Transverse colon (tissue), 4 donors: Measurements from ENCODE around the gene PIGU. TPM values are rescaled to one million over a fixed set of nuclear protein-coding genes. Genes with fewer than 3 reads are reported as not detected.

Experiments used
- DNase-seq: peaks from one replicate; pipeline ENCODE4 v3.0.0-alpha.2; 2019
- H3K27ac ChIP-seq, 4 donors: fragments of 200-600 bp; sonication (generic); 2 replicates each; pipeline ENCODE4 v1.5.1; 2016 to 2018; ENCODE audit warnings: inconsistent platforms in 4 of 4
- H3K27me3 ChIP-seq: fragments of 200-600 bp; sonication (generic); 2 replicates; pipeline ENCODE4 v1.5.1; 2017; ENCODE audit warnings: inconsistent platforms
- H3K36me3 ChIP-seq, 4 donors: fragments of 200-600 bp; sonication (generic); 2 replicates each; pipeline ENCODE4 v1.5.1; 2017 to 2019; ENCODE audit warnings: inconsistent platforms in 4 of 4
- H3K4me1 ChIP-seq, 4 donors: fragments of 200-600 bp; sonication (generic); 2 replicates each; pipeline ENCODE4 v1.5.1; 2017 to 2020; ENCODE audit warnings: inconsistent platforms in 4 of 4
- H3K4me3 ChIP-seq, 4 donors: fragments of 200-600 bp; sonication (generic); 1 replicate in 1 of 4; 2 replicates in 3 of 4; pipeline versions ENCODE4 v1.5.1 to v1.6.1; 2017 to 2019; ENCODE audit warnings: inconsistent platforms in 4 of 4
- H3K9me3 ChIP-seq, 2 donors: fragments of 200-600 bp; sonication (generic); 2 replicates each; pipeline ENCODE4 v1.5.1; 2017 to 2019; ENCODE audit warnings: inconsistent platforms in 2 of 2
- CTCF ChIP-seq, 5 experiments: fragments of 200-600 bp in 3 of 5; fragments of 450-650 bp in 2 of 5; sonication (generic) in 3 of 5; IDR thresholded peaks; 1 replicate in 2 of 5; 2 replicates in 3 of 5; pipeline ENCODE4 v1.5.1; 2016 to 2017; ENCODE audit warnings: antibody characterized with exemption in 5 of 5, inconsistent platforms in 3 of 5, mild to moderate bottlenecking in 2 of 5, moderate library complexity in 1 of 5
- EP300 ChIP-seq: sonication (generic); formaldehyde crosslinking; IDR thresholded peaks from one replicate; pipeline ENCODE4 v1.6.1; 2017; ENCODE audit warnings: antibody characterized with exemption, low read depth
- POLR2A ChIP-seq: fragments of 450-650 bp; IDR thresholded peaks from one replicate; pipeline ENCODE4 v1.6.1; 2016; ENCODE audit warnings: antibody characterized with exemption, mild to moderate bottlenecking, moderate library complexity
- POLR2AphosphoS5 ChIP-seq, 3 donors: sonication (generic); formaldehyde crosslinking; IDR thresholded peaks; one replicate each; pipeline ENCODE4 v1.6.1; 2016; ENCODE audit warnings: antibody characterized with exemption in 3 of 3
- WGBS, 2 donors: methylation state at CpG; one replicate each; pipeline ENCODE4 v1.1.5; 2018; ENCODE audit warnings: low coverage in 1 of 2; 5-methylcytosine and 5-hydroxymethylcytosine counted together
- in situ Hi-C, 4 donors: fragments of 200-750 bp; cut with MboI; loops; one replicate each; pipeline versions ENCODE4 v1.15.0 to v1.15.1; 2017; ENCODE audit warnings: low sequenced_read_pairs in 3 of 4, low pct_ligation_motif_present in 1 of 4, low pct_unique_long_range_greater_than_20kb in 1 of 4
- intact Hi-C: fragments of 100-400 bp; cut with DNase I; formaldehyde crosslinking; loops from one replicate; pipeline ENCODE4 v1.15.1; 2023; ENCODE audit warnings: low total_unique reads
- total RNA-seq, 4 donors: library from RNA; depleted of rRNA; stranded (reverse); fragments of >200 nt; gene quantifications; one replicate each; pipeline ENCODE4 v1.1.0, GENCODE V29; 2016

The PIGU gene
- total RNA-seq, 4 donors from 2014 or later: 4.1 to 28.7 (median 16.8) TPM

GRCh38 chr20:34607066-34607465 lies 69.8 kb downstream of the PIGU start:
- no peak for DNase-seq
- intact Hi-C loops (no loop called here), in situ Hi-C loops (no loop called here)
- WGBS, 2 donors: 95 to 100% methylated on average over 2 to 7 of the region's 7 CpGs
- Histone ChIP-seq H3K4me3 (no peak overlapping the region), H3K27ac (no peak overlapping the region), H3K4me1 (peaks cover 0 to 17% (median 9%) of the 10 kb centered on the region in 4 donors), H3K27me3 (no peaks in the 10 kb centered on the region), H3K9me3 (no peaks in the 10 kb centered on the region), H3K36me3 (no peaks in the 10 kb centered on the region)
- no peak for TF ChIP-seq CTCF (IDR thresholded peaks at IDR 0.05)
- TF ChIP-seq EP300: no peak
- no peak for TF ChIP-seq POLR2A
- TF ChIP-seq POLR2AphosphoS5 (IDR thresholded peaks at IDR 0.05): no peak

GRCh38 chr20:34604980-34605788 lies 71.7 kb downstream of the PIGU start:
- peaks cover 6 to 35% (median 21%) of the 10 kb centered on the region in 4 donors for H3K4me1 ChIP-seq
- TF ChIP-seq POLR2AphosphoS5 (IDR thresholded peaks at IDR 0.05) (no peak), POLR2A (no peak), EP300 (no peak), CTCF (IDR thresholded peaks at IDR 0.05) (no peak)
- H3K27me3 ChIP-seq: no peaks in the 10 kb centered on the region
- intact Hi-C loops: no loop called here
- no peaks in the 10 kb centered on the region for H3K36me3 ChIP-seq
- 75 to 78% methylated on average over 8 of the region's 8 CpGs for WGBS, 2 donors
- in situ Hi-C loops: no loop called here
- peak overlapping the region; percentile 20 to 51 (median 48) for H3K27ac ChIP-seq
- H3K9me3 ChIP-seq: no peaks in the 10 kb centered on the region
- no peak for DNase-seq
- no peak overlapping the region for H3K4me3 ChIP-seq

GRCh38 chr20:34600892-34601653 lies 75.8 kb downstream of the PIGU start:
- 36 to 37% methylated on average over 8 to 9 of the region's 9 CpGs for WGBS, 2 donors
- in situ Hi-C loops (no loop called here), intact Hi-C loops (no loop called here)
- TF ChIP-seq EP300: no peak
- peak in 2 of 3 donors; percentile 57 to 76 for TF ChIP-seq POLR2AphosphoS5 (IDR thresholded peaks at IDR 0.05)
- TF ChIP-seq POLR2A: no peak
- no peak for TF ChIP-seq CTCF (IDR thresholded peaks at IDR 0.05)
- Histone ChIP-seq H3K36me3 (no peaks in the 10 kb centered on the region), H3K9me3 (no peaks in the 10 kb centered on the region), H3K27ac (peak overlapping the region; percentile 67 to 76 (median 72)), H3K27me3 (no peaks in the 10 kb centered on the region), H3K4me3 (no peak overlapping the region), H3K4me1 (peaks cover 6 to 49% (median 26%) of the 10 kb centered on the region in 4 donors)
- no peak for DNase-seq
